NOMO-1 treated with dmso at 0.1 percent for 144 hours (cell line): ENCODE results near the gene STAT4.

Experiments
- DNase-seq: peaks from one replicate; lab custom pipeline; 2025; ENCODE audit not compliant: unreplicated experiment; lab: John Stamatoyannopoulos, UW

The STAT4 gene

GRCh38 chr2:191019376-191019775, 131.4 kb downstream of the STAT4 start:
- no peak for DNase-seq

DNA sequence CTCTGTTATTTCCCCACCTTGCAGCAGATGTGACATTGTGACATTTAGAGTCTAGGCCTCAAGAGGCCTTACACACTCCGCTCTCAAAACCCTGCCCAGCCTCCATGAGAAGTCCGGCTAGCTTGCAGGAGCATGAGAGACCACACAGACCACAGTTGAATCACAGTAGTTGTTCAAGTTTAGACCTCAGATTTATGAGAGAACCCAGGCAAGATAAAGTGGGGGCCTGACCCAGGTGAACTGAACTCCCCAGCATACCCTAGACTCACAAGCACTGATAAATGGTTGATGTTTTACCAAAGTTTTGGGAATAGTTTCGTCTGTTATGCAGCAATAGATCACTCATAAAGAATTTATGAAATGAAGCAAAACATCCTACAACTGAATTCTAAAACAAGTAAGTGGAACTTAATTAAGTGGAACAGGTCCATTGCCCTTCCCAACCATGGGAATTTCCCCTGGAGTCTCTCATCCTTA, 132.1 kb downstream of the STAT4 start:
- no peak for DNase-seq

DNA sequence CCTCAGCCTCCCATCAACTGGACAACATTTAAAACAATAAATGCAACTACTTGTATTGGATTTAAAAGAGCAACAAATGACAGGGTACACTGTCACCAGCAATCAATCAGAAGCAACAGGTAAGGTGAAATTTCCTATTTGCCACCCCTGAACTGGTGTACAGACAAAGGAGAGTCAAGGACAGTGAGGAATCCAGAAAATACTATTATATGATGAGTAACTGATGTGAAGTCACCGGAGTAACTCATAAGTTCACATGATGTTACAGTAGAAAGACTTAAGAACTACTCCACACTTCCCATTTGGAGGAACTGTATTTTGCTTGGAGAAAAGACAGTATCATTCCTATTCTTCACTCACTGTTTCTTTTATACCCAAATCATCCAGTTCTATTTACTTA, 132.7 kb downstream of the STAT4 start:
- no peak for DNase-seq

- no peak for DNase-seq
Observed at GRCh38 chr2:191015831-191016230, 135.0 kb downstream of the STAT4 start.

DNA sequence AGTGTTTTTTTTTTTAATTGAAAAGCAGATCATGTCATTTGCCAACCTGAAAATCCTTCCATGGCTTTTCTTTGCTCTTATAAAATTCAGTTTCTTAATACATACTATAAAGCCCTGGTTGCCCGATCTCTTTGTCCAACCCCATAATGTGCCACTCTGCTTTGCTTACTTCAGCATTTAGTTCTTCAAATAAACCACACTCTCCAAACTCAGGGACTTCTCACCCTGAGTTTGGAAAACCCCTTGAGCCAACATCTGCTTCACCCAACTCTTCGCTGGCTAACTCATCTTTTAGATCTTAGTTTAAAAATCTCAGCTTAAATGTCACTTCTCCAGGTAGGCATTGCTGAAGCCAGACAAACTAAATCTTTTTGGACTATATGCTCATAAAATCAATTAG, 135.6 kb downstream of the STAT4 start:
- DNase-seq: no peak

GRCh38 chr2:191014653-191015020, 136.2 kb downstream of the STAT4 start:
- no peak for DNase-seq

GRCh38 chr2:191013932-191014652, 136.7 kb downstream of the STAT4 start, which contains the start of gene STAT1:
TSS of gene STAT1 (minus strand) at chr2:191014171. CDS start at chr2:191010003, 4,168 bp downstream.
- peak; percentile 81 for DNase-seq

- no peak for DNase-seq
Observed at GRCh38 chr2:191013682-191013931, 137.2 kb downstream of the STAT4 start.

GRCh38 chr2:191012845-191013681, 137.7 kb downstream of the STAT4 start:
- no peak for DNase-seq

GRCh38 chr2:191012346-191012745, 138.4 kb downstream of the STAT4 start:
- DNase-seq: no peak

DNA sequence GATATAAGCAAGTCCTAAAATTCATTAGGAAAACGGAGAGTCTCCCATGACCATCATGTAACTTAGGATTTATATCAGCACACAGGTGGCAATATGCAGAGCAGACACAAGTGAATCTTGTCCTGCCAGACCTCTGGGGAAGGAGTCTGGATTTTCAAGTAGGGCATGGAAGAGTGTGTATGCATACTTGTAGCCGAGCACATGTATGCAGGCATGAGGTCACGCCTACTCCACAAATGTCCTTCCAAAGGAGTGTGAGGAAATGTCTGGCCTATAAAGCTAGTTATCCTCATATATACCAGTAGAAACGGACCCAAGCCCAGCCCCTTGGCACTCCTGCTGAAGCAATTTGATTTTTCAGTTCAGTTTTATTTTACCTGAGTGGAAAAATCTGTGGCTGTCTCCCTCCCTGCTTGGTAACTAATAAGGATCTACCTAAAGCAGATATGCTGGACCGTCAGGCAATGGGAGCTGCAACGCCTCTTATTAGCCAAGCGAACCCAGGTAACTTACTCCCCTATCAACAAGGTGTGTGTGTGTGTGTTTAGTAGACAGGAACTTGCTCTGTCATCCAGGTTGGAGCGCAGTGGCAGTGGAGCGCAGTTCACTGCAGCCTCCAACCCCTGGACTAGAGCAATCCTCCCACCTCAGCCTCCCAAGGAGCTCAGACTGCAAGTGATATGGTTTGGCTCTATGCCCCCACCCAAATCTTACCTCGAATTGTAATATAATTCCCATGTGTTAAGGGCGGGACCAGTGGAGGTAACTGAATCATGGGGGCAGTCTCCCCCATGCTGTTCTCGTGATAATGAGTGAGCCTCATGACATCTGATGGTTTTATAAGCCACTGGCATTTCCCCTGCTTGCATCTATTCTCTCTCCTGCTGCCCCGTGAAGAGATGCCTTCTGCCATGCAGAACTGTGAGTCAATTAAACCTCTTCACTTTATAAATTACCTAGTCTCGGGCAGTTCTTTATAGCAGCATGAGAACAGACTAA, 139.6 kb downstream of the STAT4 start:
- DNase-seq: no peak

DNA sequence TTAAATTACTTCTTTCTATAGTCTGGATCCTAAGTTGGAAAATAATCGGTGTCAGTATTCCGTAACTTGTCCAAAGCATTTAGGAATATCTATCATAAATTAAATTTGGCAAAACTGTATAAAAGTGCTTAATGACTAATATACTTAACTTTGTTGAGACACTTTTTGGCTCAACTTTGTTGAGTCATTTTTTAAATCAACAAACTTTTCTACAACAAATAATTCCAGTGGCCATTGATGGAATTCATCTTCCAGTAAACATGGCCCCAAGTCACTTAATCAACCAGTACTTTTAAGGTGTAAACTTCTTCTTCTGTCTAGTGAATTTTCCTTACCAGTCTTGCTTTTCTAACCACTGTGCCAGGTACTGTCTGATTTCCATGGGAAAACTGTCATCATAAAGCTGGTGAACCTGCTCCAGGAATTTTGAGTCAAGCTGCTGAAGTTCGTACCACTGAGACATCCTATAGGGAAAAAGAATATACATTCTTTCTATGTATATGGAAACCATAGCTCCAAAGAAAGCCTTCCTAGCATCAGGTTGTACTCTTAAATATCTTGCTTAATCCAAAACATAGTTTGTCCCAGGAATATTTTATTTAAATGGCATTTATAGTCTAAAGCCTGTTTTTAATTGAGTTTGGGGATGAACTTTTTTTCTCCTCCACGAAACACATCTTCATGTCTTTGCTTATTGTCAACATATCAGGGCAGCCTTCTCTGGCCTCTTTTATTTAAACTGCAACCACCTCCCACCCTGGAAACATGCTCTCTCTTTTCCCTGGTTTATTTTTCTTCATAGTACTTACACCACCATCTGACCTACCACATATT, 141.0 kb downstream of the STAT4 start:
- DNase-seq: no peak

DNA sequence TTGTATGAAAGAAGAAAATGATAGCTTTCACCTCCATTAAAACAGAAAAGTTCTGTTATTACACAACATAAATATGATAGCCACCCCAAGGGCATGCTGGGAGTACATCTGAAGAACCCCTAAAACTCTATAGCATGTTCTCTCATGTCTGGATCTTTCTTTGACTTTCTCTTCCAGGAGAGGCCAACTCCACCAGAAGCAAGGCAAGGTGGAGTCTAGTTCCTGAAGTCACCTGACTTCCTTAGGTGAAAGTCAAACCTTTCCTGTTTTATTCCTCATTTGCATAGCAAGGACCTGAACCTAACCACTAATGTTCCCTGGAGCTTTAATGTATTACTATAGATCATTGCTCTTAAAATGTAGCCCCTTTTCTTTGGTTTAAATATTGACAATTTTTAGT, 142.5 kb downstream of the STAT4 start:
- no peak for DNase-seq

- no peak for DNase-seq
Observed at GRCh38 chr2:191006997-191007783, 143.6 kb downstream of the STAT4 start.

DNA sequence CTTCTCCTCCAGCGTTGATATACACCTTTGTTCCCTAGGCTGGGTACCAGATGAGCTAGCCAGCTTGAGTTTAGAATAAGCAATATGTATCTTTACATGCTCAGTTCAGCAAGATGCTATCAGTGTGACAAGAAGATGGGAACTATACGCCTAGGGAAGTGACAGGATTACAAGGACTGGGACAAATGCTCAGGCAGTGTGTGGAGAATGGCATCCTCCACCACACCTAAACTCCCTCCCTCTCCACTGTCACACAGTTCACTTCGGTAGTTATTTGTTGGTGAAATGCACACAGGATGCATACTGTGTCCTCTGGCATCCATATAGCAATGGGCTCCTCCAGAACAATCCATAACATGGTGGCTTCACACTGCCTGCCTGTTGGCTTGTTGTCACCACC, 144.5 kb downstream of the STAT4 start:
- DNase-seq: no peak

DNA sequence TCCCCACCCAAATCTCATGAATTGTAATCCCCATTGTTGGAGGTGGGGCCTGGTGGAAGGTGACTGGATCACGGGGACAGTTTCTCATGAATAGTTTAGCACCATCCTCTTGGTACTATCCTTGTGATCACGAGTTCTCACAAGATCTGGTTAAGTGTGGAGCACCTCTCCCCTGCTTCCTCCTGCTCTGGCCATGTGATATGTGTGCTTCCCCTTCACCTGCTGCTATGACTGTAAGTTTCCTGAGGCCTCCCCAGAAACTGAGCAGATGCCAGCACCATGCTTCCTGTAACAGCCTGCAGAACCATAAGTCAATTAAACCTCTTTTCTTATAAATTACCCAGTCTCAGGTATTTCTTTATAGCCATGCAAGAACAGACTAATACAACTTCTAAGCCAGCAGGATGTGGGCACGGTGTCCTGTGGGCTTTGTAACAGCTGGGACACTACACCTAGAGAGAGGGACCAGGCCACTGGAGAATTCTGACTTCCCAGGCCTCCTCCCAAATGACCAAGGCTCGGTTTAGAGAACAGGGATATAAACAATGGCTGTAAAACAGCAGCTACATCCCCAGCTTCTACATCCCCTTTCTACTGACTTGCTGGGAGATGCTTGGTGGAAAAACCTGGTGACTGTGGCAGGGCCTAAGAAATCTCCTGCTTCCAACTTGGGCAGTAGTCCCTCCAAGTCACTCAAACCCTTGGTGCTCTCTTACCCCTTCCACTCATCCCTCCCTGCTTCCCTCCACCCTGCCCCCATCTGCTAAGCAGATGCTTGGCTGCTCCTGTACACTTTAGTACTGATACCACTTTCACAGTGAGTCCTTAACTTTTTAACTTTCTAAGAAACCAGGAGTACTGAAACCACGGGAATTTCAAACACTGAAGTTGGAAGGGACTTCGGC, 147.1 kb downstream of the STAT4 start:
- no peak for DNase-seq

DNA sequence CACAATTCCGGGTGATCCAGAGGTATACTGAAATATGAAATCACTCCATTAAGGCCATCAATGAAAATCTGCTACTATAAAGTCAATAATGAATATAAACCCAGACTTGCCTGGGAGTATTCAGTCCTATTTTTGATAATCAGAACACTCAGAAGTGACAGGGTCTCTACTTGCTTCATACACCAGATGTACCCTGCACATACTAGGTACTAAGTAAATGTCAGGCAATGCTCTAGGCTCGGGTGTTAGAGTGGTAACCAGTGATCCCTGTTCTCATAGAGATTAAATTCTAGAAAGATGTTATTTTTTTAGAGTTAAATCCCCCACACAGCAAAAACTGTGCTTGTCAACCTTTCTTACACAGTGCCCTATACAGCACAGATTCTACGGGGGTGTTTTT, 149.2 kb downstream of the STAT4 start:
- no peak for DNase-seq

GRCh38 chr2:191001032-191001431, 149.8 kb downstream of the STAT4 start:
- DNase-seq: no peak
